Heart left ventricle (tissue), 13 donors: ENCODE data around the gene NETO2.

Source experiments
- CTCF ChIP-seq, 12 donors: fragments of 200-600 bp; sonication (generic) in 4 of 12; IDR thresholded peaks; one replicate each; pipeline versions ENCODE4 v1.5.0 to v1.8.0; 2018 to 2022; ENCODE audit warnings: antibody characterized with exemption in 12 of 12, mild to moderate bottlenecking in 5 of 12
- POLR2A ChIP-seq, 2 donors: fragments of 450-650 bp; IDR thresholded peaks; one replicate each; pipeline ENCODE4 v1.6.1; 2017; ENCODE audit warnings: antibody characterized with exemption in 2 of 2, mild to moderate bottlenecking in 2 of 2, moderate library complexity in 2 of 2
- donor health status: ischemic (EF 13 %, LVEDD 7.1; RV severe dilation, severe dysfunction).
- donor health status: DM: no; HTN: yes; CAD: no.
- donor health status: DM: no; HTN: no; CAD: no.
- donor health status: ischemic (EF 25% LVEDD 6.9; RV normal size, moderate dysfunction).
- donor health status: ischemic (EF 25% LVEDD 5.7; RV mildly dilated, moderate dysfunction).
- donor health status: ischemic (EF 35%, LVEDD 5.7; RV mildly dilated, moderate dysfunction).
- donor health status: nonischemic (EF 11% LVEDD 7.7; RV severe dilation, severe dysfunction).
- donor health status: DM: yes; HTN: yes; CAD: no.
- donor health status: PGD.
- donor health status: ischemic (EF 29% LVEDD 5.4; RV normal size, mild dysfunction).
- donor health status: nonischemic (EF 23%, LVEDD 6.1; RV moderate dilation, normal function).

- TF ChIP-seq CTCF (IDR thresholded peaks at IDR 0.05) (no peak), POLR2A (IDR thresholded peaks at IDR 0.05) (no peak)
Measured at GRCh38 chr16:47082099-47082865, 61.5 kb downstream of the NETO2 start.
